GM21528 (cell line): Measurements from ENCODE around the gene GNG11.

Experiments
- ATAC-seq: cut with Tn5 transposase; IDR thresholded peaks from one replicate; pipeline ENCODE4 v1.9.1; 2021; ENCODE audit warnings: mild to moderate bottlenecking, moderate library complexity; ENCODE audit not compliant: unreplicated experiment, low FRiP score

The GNG11 gene

DNA sequence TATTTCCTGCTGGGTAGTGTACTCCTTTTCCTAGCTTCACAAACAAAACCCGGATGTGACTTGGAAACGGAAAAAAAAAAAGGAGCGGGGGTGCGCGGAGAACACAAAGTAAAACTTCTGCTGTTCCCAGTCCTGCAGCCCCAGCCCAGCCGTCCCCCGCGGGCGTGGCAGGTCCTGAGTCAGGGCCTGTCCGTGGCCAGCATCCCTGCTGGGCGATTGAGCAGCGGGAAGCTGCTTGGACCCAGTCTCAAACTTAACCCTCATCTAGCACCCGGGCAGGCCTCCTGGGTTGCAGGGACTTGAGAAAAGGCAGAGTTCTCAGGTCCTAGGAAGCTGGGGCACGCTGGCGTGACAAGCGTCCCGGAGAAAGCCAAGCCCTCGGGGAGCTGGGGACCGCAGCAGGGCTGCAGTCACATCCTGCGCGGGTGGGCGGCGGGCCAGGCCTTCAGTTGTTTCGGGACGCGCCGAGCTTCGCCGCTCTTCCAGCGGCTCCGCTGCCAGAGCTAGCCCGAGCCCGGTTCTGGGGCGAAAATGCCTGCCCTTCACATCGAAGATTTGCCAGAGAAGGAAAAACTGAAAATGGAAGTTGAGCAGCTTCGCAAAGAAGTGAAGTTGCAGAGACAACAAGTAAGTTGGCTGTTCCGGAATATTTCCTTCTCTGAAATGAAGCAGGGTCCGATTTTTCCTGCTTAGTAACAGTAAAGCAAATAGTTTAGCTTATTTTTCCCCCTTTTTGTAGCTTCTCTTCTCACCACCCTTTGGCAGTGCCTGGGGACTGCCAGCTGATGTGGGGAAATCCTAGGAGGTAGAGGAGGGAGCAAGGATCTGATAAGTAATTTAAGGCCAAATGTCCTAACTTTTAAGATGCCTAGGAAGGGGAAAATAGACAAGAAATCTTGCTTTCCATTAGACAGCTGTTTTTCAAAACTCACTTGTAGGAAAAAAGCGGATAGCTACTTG, at the start of gene GNG11:
TSS of gene GNG11 (plus strand) at position 129 of the 960 bp plus-strand sequence. CDS start at position 532, 403 bp downstream.
- ATAC-seq = peak; percentile 87

- no peak for ATAC-seq
Measured at GRCh38 chr7:93873998-93874574, 47.4 kb upstream of the GNG11 start.

- ATAC-seq = no peak
Measured at GRCh38 chr7:93877742-93878141, 43.8 kb upstream of the GNG11 start.

DNA sequence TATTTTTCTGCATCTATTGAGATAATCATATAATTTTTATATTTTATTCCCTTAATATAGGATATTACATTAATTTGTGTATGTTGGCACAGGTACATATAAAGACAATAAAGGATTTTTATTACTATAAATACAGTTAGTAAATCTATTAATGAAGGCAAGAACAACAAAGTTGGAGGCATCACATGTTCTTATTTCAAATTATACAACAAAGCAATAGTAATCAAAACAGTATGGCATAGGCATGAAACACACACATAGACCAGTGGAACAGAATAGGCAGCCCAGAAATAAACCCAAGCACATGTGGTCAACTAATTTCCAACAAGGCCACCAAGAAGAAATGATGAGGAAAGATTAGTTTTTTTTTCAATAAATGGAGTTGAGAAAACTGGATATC, 42.2 kb upstream of the GNG11 start:
- no peak for ATAC-seq

GRCh38 chr7:93882468-93882867, 39.1 kb upstream of the GNG11 start:
- no peak for ATAC-seq

DNA sequence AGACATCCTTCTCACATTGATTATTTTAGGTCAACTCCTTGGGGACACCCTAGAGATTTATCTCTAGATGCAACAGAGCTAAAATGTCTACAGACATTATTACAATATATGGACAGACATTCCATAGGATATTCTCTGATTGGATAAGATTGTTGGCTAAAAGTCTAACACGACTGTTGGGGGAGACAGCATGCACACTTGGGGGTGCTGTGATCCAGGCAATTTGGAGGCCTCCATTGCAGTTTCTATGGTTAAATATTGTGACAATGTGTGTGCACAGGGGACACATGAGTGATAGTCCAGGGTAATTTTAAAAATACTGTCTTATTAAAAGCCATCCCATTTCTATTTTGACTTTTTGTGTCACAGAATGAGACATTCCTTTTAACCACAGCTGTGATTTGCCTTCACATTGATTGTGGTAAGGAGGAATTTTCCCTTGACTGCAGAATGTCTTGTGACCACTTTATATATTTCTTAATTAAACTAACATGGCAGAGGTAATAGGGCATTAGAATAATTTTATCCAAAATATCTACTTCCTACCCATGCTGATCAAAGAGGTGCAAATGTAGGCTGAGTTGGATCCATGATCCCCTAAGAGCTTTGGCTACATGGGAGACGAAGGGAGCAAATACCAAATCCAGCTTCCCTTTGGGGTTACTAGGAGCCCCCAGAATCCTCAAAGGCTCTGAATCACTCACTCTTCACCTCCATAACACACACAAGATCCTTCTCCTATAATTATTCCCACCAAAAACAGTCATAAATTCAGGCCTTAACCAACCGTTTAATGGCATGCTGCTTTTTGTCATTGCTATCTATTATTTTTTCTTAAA, 38.2 kb upstream of the GNG11 start:
- no peak for ATAC-seq

- no peak for ATAC-seq
Measured at GRCh38 chr7:93883917-93884345, 37.6 kb upstream of the GNG11 start.

GRCh38 chr7:93884541-93884940, 37.0 kb upstream of the GNG11 start:
- ATAC-seq = no peak

DNA sequence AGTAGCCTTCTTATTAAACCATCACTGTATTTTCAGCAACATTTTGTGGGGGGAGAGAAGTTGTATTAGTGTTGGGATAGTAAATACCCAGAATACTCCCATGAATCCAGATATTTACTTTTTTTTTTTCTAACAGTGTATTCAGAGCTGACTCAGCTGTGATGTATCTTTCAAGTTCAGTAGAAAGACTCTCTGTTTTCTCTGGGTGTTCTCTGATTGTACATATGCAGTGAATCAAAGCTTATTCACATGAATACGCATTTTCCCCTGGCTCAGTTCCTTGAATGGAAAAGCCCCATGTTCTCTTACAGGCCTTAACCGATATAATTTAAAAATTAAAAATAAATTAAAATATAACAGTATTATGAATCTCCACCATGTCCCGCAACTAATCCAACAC, 32.3 kb upstream of the GNG11 start:
- no peak for ATAC-seq

- peak; percentile 75 for ATAC-seq
Measured at GRCh38 chr7:93890041-93890463, 31.5 kb upstream of the GNG11 start.

- ATAC-seq = peak; percentile 47
Measured at GRCh38 chr7:93890464-93891068, 31.0 kb upstream of the GNG11 start, which contains the start of gene TFPI2. TSS of gene TFPI2 (minus strand) at chr7:93890753. CDS start at chr7:93890678, 75 bp downstream.

GRCh38 chr7:93894426-93894825, 27.1 kb upstream of the GNG11 start:
- no peak for ATAC-seq

GRCh38 chr7:93894966-93895640, 26.4 kb upstream of the GNG11 start:
- no peak for ATAC-seq

GRCh38 chr7:93895859-93896600, 25.5 kb upstream of the GNG11 start:
- no peak for ATAC-seq

DNA sequence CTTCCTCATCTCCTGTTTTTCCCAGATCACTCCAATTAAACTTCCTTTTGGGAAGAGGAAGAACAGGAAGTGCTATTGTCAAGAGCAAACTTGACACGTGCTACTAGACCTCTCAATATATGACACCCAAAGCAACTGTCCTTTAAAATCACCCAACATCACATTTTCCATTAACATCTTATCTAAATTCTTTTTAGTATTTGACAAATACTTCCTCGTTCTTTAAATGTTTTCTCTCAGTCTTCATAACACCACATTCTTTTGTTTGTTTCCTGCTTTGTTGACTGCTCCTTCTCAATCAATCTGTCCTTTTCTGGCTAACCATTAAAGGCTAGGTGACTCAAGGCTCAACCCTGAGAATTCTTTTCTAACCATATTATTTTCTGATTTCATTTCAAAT, 23.9 kb upstream of the GNG11 start:
- no peak for ATAC-seq

DNA sequence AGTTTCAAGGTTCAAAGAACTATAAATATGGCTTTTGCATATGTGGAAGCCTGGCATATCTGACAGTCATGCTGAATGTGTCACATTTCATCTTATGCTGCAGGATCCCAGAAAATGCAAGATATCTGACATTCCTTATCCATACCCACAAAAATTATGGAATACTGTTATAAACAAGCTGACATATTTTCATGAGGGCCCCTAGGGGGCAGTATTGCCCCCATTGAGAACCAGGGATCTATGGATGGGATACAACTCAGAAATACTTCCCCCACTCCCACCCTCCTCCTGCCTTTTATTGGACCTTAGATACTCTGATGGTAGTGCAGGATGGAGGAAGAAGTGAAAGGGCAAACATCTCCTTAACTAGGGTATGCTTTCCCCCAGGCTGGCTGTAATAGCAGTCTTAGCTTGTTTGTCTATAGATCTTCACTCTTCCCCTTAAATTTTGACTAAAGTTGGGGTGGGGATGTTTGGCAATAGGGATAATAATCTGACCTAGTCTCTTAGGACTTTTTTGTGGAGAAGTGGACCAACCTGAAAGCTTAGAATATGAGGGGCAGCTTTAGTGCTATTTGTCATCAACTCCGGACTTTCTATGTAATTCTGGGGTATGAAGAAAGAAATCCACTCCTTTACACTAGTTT, 18.6 kb upstream of the GNG11 start:
- no peak for ATAC-seq

- no peak for ATAC-seq
Measured at GRCh38 chr7:93906267-93906666, 15.3 kb upstream of the GNG11 start, which contains the start of gene GNGT1. TSS of gene GNGT1 (plus strand) at chr7:93906567. CDS start at chr7:93906747, 180 bp downstream.
